T-helper 1 cell treated with Interleukin-12 subunit alpha and Interleukin-12 subunit beta and Interleukin-4 antibody, amounts not matched to agents 30 μg/mL and 1 μg/mL, for 36 hours (primary cell): ENCODE measurements around the gene FRMPD2.

Experiments used
- H3K27ac Mint-ChIP-seq: one replicate; pipeline ENCODE4 v1.8.0; 2021; ENCODE audit warnings: mild to moderate bottlenecking, mixed read lengths
- H3K27me3 Mint-ChIP-seq: one replicate; pipeline ENCODE4 v1.8.0; 2021; ENCODE audit warnings: low read depth, mixed read lengths
- H3K36me3 Mint-ChIP-seq: one replicate; pipeline ENCODE4 v1.8.0; 2021; ENCODE audit warnings: low read depth, mixed read lengths
- H3K4me1 Mint-ChIP-seq: one replicate; pipeline ENCODE4 v1.8.0; 2021; ENCODE audit warnings: low read depth, mixed read lengths
- H3K4me3 Mint-ChIP-seq: one replicate; pipeline ENCODE4 v1.8.0; 2021; ENCODE audit warnings: mild to moderate bottlenecking, moderate library complexity, mixed read lengths
- H3K9me3 Mint-ChIP-seq: one replicate; pipeline ENCODE4 v1.8.0; 2021; ENCODE audit warnings: mixed read lengths

Gene FRMPD2

DNA sequence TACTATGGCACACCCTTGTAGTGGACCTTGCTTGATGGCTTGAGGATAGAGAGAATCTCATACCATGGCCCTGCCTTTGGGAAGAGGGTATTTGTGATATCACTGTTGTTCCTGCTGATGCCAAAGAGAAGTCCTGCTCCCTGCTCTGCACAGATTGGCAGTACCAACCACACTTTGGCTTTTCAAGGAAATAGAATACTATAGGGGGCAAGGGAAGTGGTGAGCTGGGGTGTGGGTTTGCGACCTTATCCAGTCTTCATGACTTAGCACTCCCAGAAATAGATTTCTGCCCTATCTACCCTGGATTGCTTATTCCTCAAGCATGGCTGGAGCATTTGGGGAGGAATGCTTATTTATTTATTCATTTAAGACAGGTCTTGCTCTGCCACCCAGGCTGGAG, 25.2 kb upstream of the FRMPD2 start:
- no peak overlapping the region for H3K4me3 Mint-ChIP-seq
- no peaks in the 10 kb centered on the region for H3K9me3 Mint-ChIP-seq
- H3K27ac Mint-ChIP-seq: no peak overlapping the region
- H3K36me3 Mint-ChIP-seq: no peaks in the 10 kb centered on the region
- H3K4me1 Mint-ChIP-seq: no peaks in the 10 kb centered on the region
- peaks cover 11% of the 10 kb centered on the region for H3K27me3 Mint-ChIP-seq

- no peak overlapping the region for H3K4me3 Mint-ChIP-seq
- H3K36me3 Mint-ChIP-seq: no peaks in the 10 kb centered on the region
- no peaks in the 10 kb centered on the region for H3K4me1 Mint-ChIP-seq
- peaks cover 8% of the 10 kb centered on the region for H3K27me3 Mint-ChIP-seq
- H3K9me3 Mint-ChIP-seq: no peaks in the 10 kb centered on the region
- H3K27ac Mint-ChIP-seq: no peak overlapping the region
These were observed 24.6 kb upstream of the FRMPD2 start for GRCh38 chr10:48299066-48299465.

DNA sequence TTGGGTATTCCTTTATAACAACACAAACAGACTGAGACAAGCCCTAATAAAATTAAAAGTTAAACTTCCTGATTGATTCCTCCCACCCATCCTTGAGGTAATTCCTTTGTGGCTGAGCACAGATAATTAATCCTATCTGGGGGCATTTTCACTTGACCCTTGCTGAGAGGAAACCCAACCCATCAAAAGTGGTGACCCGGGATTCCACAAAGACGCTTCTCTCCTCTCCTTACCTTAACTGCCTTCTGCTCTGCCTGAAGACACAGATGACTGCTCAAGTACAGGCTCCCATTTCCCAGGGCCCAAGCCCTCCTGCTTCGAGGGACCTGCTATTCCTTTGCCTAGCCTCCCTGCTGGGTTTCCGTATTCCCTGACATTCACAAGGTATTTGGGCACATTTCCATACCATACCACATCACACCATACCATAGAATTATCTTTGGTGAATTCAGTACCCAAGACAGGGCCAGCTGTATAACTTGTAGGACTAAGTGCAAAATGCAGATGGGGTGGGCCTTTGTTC, 22.1 kb upstream of the FRMPD2 start:
- H3K27ac Mint-ChIP-seq: no peak overlapping the region
- H3K36me3 Mint-ChIP-seq: no peaks in the 10 kb centered on the region
- H3K27me3 Mint-ChIP-seq: peaks cover 11% of the 10 kb centered on the region

GRCh38 chr10:48294431-48294830, 19.9 kb upstream of the FRMPD2 start:
- Mint-ChIP-seq H3K27me3 (peaks cover 11% of the 10 kb centered on the region), H3K36me3 (no peaks in the 10 kb centered on the region), H3K27ac (no peak overlapping the region), H3K4me1 (peaks cover 2% of the 10 kb centered on the region), H3K4me3 (no peak overlapping the region), H3K9me3 (no peaks in the 10 kb centered on the region)

More for the DNA sequence above, 22.1 kb upstream of the FRMPD2 start:
- H3K9me3 Mint-ChIP-seq: no peaks in the 10 kb centered on the region
- no peak overlapping the region for H3K4me3 Mint-ChIP-seq
- H3K4me1 Mint-ChIP-seq: no peaks in the 10 kb centered on the region

DNA sequence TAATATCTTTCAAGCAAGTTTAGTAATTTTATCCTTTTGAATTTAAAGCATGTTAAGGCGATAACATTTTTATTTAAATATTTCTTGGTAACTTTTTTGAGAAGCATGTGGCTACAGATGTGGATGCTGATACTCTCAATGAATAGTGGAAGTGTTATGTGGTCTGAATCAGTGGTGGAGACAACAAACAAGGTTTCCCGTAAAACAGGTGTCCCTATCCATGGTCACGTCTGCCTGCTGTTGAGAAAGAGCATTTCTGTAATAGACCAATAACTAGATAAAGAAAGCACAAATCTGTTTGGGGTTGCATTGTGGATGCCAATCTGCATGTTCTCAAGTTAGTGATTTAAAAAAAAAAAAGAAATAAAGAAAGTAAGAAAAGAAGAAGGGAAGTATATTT, 18.1 kb upstream of the FRMPD2 start:
- Mint-ChIP-seq H3K36me3 (no peaks in the 10 kb centered on the region), H3K4me3 (no peak overlapping the region), H3K9me3 (no peaks in the 10 kb centered on the region), H3K27ac (no peak overlapping the region), H3K27me3 (peaks cover 8% of the 10 kb centered on the region), H3K4me1 (peaks cover 8% of the 10 kb centered on the region)

- Mint-ChIP-seq H3K9me3 (no peaks in the 10 kb centered on the region), H3K4me3 (no peak overlapping the region), H3K4me1 (peaks cover 10% of the 10 kb centered on the region), H3K27ac (no peak overlapping the region), H3K36me3 (no peaks in the 10 kb centered on the region), H3K27me3 (peaks cover 8% of the 10 kb centered on the region)
These were observed 16.7 kb upstream of the FRMPD2 start for GRCh38 chr10:48291190-48291589.

GRCh38 chr10:48290286-48290685, 15.8 kb upstream of the FRMPD2 start:
- peaks cover 8% of the 10 kb centered on the region for H3K27me3 Mint-ChIP-seq
- no peak overlapping the region for H3K27ac Mint-ChIP-seq
- no peaks in the 10 kb centered on the region for H3K36me3 Mint-ChIP-seq
- H3K4me1 Mint-ChIP-seq: peaks cover 10% of the 10 kb centered on the region
- no peak overlapping the region for H3K4me3 Mint-ChIP-seq
- peaks cover under 1% of the 10 kb centered on the region for H3K9me3 Mint-ChIP-seq

GRCh38 chr10:48289501-48290238, 15.2 kb upstream of the FRMPD2 start:
- Mint-ChIP-seq H3K27ac (no peak overlapping the region), H3K36me3 (no peaks in the 10 kb centered on the region), H3K9me3 (peaks cover 6% of the 10 kb centered on the region), H3K4me1 (peaks cover 10% of the 10 kb centered on the region), H3K4me3 (no peak overlapping the region), H3K27me3 (peaks cover 8% of the 10 kb centered on the region)

DNA sequence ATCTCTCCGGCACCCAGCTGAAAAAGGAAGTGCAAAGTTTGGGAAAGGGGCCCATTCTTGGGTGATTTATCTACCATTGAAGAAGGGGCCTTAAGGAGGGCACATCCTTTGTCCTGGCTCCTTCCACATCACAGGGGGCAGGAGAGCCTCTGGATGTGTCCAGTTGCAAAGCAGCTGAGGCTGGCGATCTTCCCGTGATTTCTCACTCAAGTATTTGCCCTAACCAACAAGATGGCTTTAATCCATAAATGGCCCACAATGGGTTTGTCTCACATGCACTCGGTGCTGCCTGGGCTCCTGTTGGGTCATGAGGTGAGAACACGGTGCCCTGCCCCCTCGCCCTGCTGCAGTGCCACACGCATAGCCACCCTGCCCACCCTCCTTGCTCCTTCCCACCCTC, 14.2 kb upstream of the FRMPD2 start:
- Mint-ChIP-seq H3K9me3 (peaks cover 11% of the 10 kb centered on the region), H3K4me3 (no peak overlapping the region), H3K36me3 (no peaks in the 10 kb centered on the region), H3K27ac (no peak overlapping the region), H3K4me1 (peaks cover 10% of the 10 kb centered on the region), H3K27me3 (peaks cover 4% of the 10 kb centered on the region)

DNA sequence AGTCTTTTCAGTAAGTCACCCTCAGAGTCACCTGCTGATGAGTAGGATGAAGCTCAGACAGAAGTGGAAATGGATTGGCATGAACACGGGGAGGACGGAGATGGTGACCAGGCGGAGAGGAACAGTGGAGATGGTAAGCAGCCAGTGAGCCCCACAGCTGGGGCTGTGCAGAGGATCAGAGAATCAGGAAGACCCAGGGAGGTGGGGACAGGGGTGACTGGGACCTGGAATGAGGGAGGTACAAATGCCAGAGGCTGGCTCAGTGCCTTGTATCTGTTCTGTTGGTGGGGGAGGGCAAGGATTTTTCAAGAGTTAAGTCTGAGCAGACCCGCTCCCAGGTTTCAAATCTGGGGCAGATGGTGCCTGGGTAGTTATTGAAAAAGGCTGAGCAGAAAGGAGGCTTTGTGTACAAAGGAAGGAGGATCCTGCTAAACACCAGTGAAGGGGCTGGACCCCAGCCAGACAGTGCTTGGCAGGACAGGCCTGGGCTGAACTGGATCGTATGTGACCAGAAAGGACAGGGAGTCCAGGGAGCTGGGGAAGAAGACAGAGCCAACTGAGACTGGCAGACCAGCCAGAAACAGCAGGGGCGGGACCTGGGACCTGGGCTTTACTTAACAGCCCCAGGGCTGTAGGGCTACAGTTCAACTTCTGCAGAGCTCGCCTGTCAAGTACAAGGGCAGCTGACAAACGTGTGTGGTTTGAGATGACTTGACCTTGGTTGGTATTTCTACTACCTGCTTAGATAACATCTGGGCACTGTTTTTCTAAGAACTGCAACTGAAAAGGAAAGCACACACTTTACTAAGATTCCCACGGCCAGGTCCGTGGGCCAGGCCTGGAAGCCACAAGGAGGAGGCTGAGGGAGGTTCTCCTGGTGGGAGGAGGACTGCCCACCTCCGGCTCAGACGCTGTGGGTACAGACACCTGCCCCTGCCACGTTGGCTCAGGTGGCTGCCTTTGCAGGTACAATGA, 13.2 kb upstream of the FRMPD2 start:
- peaks cover 14% of the 10 kb centered on the region for H3K9me3 Mint-ChIP-seq
- no peaks in the 10 kb centered on the region for H3K36me3 Mint-ChIP-seq
- no peak overlapping the region for H3K4me3 Mint-ChIP-seq
- H3K27ac Mint-ChIP-seq: no peak overlapping the region
- peaks cover 4% of the 10 kb centered on the region for H3K27me3 Mint-ChIP-seq
- peaks cover 10% of the 10 kb centered on the region for H3K4me1 Mint-ChIP-seq

DNA sequence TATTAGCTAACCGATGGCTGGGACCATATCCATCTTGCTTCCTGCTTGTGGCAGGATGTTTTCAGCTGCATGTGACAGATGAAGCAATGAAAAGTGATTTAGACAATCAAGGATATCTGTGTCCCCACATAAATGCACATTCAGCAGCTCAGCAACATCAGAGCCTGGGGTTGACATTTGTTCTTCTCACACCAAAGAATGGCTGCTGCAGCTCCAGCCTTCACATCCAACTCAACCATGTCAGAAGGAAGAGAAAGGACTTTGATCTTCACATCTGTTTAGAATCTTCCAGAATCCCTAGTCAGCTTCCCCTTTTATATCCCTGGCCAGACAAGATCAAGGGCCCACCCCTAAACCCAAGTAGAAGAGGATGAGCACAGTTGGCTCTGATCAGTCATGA, 11.9 kb upstream of the FRMPD2 start:
- Mint-ChIP-seq H3K4me1 (peaks cover 10% of the 10 kb centered on the region), H3K36me3 (no peaks in the 10 kb centered on the region), H3K27ac (no peak overlapping the region), H3K4me3 (no peak overlapping the region), H3K27me3 (no peaks in the 10 kb centered on the region), H3K9me3 (peaks cover 17% of the 10 kb centered on the region)

DNA sequence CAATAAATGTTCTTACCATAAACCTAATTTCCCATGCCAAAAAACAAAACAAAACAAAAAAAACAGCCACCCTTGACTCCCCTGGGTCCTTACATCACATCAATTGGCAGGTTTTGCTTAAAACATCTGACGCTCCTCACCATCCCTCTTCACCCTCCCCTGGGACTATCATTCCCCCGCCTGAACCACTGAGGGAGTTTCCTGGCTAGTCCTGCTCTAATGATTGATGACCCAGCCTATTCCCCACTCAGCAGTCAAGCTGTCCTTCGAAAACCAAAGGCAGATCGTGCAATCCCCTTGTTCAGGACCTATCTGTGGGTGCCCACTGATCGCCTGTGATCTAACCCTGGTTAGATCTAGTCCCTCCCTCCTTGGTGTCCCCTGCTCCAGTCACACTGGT, 11.2 kb upstream of the FRMPD2 start:
- Mint-ChIP-seq H3K36me3 (no peaks in the 10 kb centered on the region), H3K4me3 (no peak overlapping the region), H3K4me1 (peaks cover 10% of the 10 kb centered on the region), H3K27ac (no peak overlapping the region), H3K9me3 (peaks cover 22% of the 10 kb centered on the region), H3K27me3 (no peaks in the 10 kb centered on the region)

GRCh38 chr10:48284811-48285210, 10.3 kb upstream of the FRMPD2 start:
- no peaks in the 10 kb centered on the region for H3K36me3 Mint-ChIP-seq
- H3K27ac Mint-ChIP-seq: no peak overlapping the region
- peaks cover 10% of the 10 kb centered on the region for H3K4me1 Mint-ChIP-seq
- H3K9me3 Mint-ChIP-seq: peaks cover 22% of the 10 kb centered on the region
- H3K27me3 Mint-ChIP-seq: no peaks in the 10 kb centered on the region
- H3K4me3 Mint-ChIP-seq: no peak overlapping the region

- Mint-ChIP-seq H3K4me1 (peaks cover 7% of the 10 kb centered on the region), H3K27ac (no peak overlapping the region), H3K27me3 (no peaks in the 10 kb centered on the region), H3K9me3 (peaks cover 22% of the 10 kb centered on the region), H3K4me3 (no peak overlapping the region), H3K36me3 (no peaks in the 10 kb centered on the region)
These were observed 9.6 kb upstream of the FRMPD2 start for GRCh38 chr10:48284002-48284546.
